ENCODE measurements around the gene ERVW-1. TPM values are rescaled to one million over a fixed set of nuclear protein-coding genes. Genes with fewer than 3 reads are reported as not detected.

ERVW-1 gene
- total and polyA plus RNA-seq, 2 experiments from 2014 or later = 0.07 TPM; not detected in 1

- Histone ChIP-seq H3K4me1 (ENCODE audit: insufficient read depth) (peaks cover 12% of the 10 kb centered on the region), H3K4me3 (no peak overlapping the region), H3K36me3 (ENCODE audit: insufficient read depth) (no peaks in the 10 kb centered on the region), H2AFZ (no peak overlapping the region), H3F3A (replicated peaks; ENCODE audit: low read depth) (no peaks in the 10 kb centered on the region), H3K9me2 (ENCODE audit: insufficient read depth) (peaks cover 7% of the 10 kb centered on the region; the same call in 1 of the 2 replicates), H4K20me1 (replicated peaks; ENCODE audit: insufficient read depth) (no peaks in the 10 kb centered on the region), H3K27ac (ENCODE audit: low read depth) (no peak overlapping the region), H3K79me2 (replicated peaks; ENCODE audit: insufficient read depth) (no peaks in the 10 kb centered on the region), H3K4me2 (no peak overlapping the region), H3K27me3 (ENCODE audit: insufficient read depth) (no peaks in the 10 kb centered on the region)
- ATAC-seq = no peak
- H3K27ac Mint-ChIP-seq = no peak overlapping the region
- H3K9me3 Mint-ChIP-seq = no peaks in the 10 kb centered on the region; the same call in 2 of the 3 replicates
- H3K36me3 Mint-ChIP-seq (ENCODE audit: low read depth) = peaks cover 7% of the 10 kb centered on the region; the same call in 2 of the 3 replicates
- DNase-seq (ENCODE audit: low spot score) = no peak
- no peak for TF ChIP-seq NANOG (IDR thresholded peaks at IDR 0.05; ENCODE audit: borderline replicate concordance)
- no peak for TF ChIP-seq JUNB (IDR thresholded peaks at IDR 0.05; ENCODE audit: unreplicated experiment)
- TF ChIP-seq ETS1 (IDR thresholded peaks at IDR 0.05) = no peak
- TF ChIP-seq ZNF462 (CRISPR knock-in tag; IDR thresholded peaks at IDR 0.05) = no peak
- TF ChIP-seq REST (IDR thresholded peaks at IDR 0.05; ENCODE audit: unreplicated experiment) = no peak
- no peak for TF ChIP-seq ZNF114 (CRISPR knock-in tag; IDR thresholded peaks at IDR 0.05)
- TF ChIP-seq ZNF331 (CRISPR knock-in tag; IDR thresholded peaks at IDR 0.05; ENCODE audit: low read depth) = no peak
- no peak for TF ChIP-seq CREB1 (CRISPR knock-in tag; IDR thresholded peaks at IDR 0.05; ENCODE audit: low read depth)
- TF ChIP-seq EZH2phosphoT487 (IDR thresholded peaks at IDR 0.05; ENCODE audit: unreplicated experiment) = no peak
- TF ChIP-seq STAT1 (IDR thresholded peaks at IDR 0.05; ENCODE audit: unreplicated experiment) = no peak
- TF ChIP-seq CTCF (conservative IDR thresholded peaks at IDR 0.05; ENCODE audit: low read depth in 2 of 2) = no peak
- TF ChIP-seq POLR2AphosphoS5 (IDR thresholded peaks at IDR 0.05; ENCODE audit: low read depth) = no peak
- TF ChIP-seq EZH2 (IDR thresholded peaks at IDR 0.05; ENCODE audit: low read depth, unreplicated experiment) = no peak
- H3K27me3 Mint-ChIP-seq (ENCODE audit: insufficient read depth, low read depth, poor library complexity) = no peaks in the 10 kb centered on the region
- peaks cover 16% of the 10 kb centered on the region for H3K4me1 Mint-ChIP-seq
- no peak overlapping the region for H3K4me3 Mint-ChIP-seq
These were observed 45.3 kb downstream of the ERVW-1 start for GRCh38 chr7:92432299-92432946.
